ENCODE data around the gene FREM1.

DNA sequence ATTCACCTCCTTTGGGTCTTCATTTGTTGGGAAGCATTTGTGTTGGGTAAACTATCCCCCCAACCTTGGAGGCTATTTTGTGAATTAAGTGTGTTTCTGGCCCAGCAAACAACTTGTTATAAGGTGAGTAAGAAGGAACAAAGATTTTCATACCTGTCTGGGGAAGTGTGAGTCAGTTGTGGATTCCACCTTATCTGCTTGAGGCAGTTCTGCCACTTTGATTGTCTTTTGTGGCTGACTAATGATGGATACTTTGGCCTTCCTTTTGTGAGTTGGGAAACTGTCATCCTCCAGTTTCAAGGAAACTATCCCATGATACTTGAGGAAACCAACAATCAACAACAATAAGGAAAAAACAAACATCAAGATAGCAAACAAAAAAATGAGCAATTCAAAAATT lies 163.1 kb downstream of the FREM1 start:
- TF ChIP-seq, protein P1, sequence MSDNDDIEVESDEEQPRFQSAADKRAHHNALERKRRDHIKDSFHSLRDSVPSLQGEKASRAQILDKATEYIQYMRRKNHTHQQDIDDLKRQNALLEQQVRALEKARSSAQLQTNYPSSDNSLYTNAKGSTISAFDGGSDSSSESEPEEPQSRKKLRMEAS (IDR thresholded peaks at IDR 0.05) = no peak
- TF ChIP-seq TAF1 (IDR thresholded peaks at IDR 0.05; ENCODE audit: low read depth) (no peak), RAD21 (IDR thresholded peaks at IDR 0.05; ENCODE audit: low read depth) (no peak), TCF12 (IDR thresholded peaks at IDR 0.05; ENCODE audit: low read depth) (no peak)

Measured in Ishikawa (cell line).